ENCODE results near the gene ODC1.
"Not testable (repeated sequence)": the region's sequence is repeated elsewhere in the genome, so short reads cannot be mapped to it uniquely, and the experiment has no call there.

ODC1 gene

GRCh38 chr2:10493075-10493633, 45.0 kb upstream of the ODC1 start:
- no peak for TF ChIP-seq CTCF (IDR thresholded peaks at IDR 0.05; ENCODE audit: insufficient read depth, low read depth, low read length, missing control alignments)
- DNase-seq (ENCODE audit: low read depth), result no peak
- no peak overlapping the region for H3K4me3 ChIP-seq (ENCODE audit: low read length)

GRCh38 chr2:10490806-10491291, 42.7 kb upstream of the ODC1 start:
- DNase-seq (ENCODE audit: low read depth), result no peak
- no peak for TF ChIP-seq CTCF (IDR thresholded peaks at IDR 0.05; ENCODE audit: insufficient read depth, low read depth, low read length, missing control alignments)

GRCh38 chr2:10489842-10490555, 41.9 kb upstream of the ODC1 start:
- peak; percentile 41 for DNase-seq (ENCODE audit: low read depth)
- no peak overlapping the region for H3K4me3 ChIP-seq (ENCODE audit: low read length)
- no peak for TF ChIP-seq CTCF (IDR thresholded peaks at IDR 0.05; ENCODE audit: insufficient read depth, low read depth, low read length, missing control alignments)

More at GRCh38 chr2:10490806-10491291, 42.7 kb upstream of the ODC1 start:
- H3K4me3 ChIP-seq (ENCODE audit: low read length), result no peak overlapping the region

GRCh38 chr2:10488142-10488541, 40.0 kb upstream of the ODC1 start:
- DNase-seq (ENCODE audit: low read depth); H3K4me3 ChIP-seq (ENCODE audit: low read length): not testable (repeated sequence)

GRCh38 chr2:10487741-10488104, 39.6 kb upstream of the ODC1 start:
- DNase-seq (ENCODE audit: low read depth); H3K4me3 ChIP-seq (ENCODE audit: low read length): not testable (repeated sequence)

- TF ChIP-seq CTCF (IDR thresholded peaks at IDR 0.05; ENCODE audit: insufficient read depth, low read depth, low read length, missing control alignments), result no peak
- DNase-seq (ENCODE audit: low read depth), result peak; percentile 87
- no peak overlapping the region for H3K4me3 ChIP-seq (ENCODE audit: low read length)
These were observed 39.1 kb upstream of the ODC1 start for GRCh38 chr2:10487081-10487740.

- H3K4me3 ChIP-seq (ENCODE audit: low read length), result no peak overlapping the region
- no peak for TF ChIP-seq CTCF (IDR thresholded peaks at IDR 0.05; ENCODE audit: insufficient read depth, low read depth, low read length, missing control alignments)
- no peak for DNase-seq (ENCODE audit: low read depth)
These were observed 38.5 kb upstream of the ODC1 start for GRCh38 chr2:10486601-10487079.
